IPS-15b (cell line): ENCODE data around the gene CMIP.

Source experiments
- H3K27me3 ChIP-seq: one replicate; pipeline ENCODE4 v1.6.1; 2013; ENCODE audit warnings: low read length; ENCODE audit not compliant: control insufficient read depth, insufficient read depth
- H3K36me3 ChIP-seq: one replicate; pipeline ENCODE4 v1.6.1; 2013; ENCODE audit warnings: low read length; ENCODE audit not compliant: control insufficient read depth, insufficient read depth
- H3K4me1 ChIP-seq: one replicate; pipeline ENCODE4 v1.6.1; 2013; ENCODE audit warnings: mild to moderate bottlenecking, low read length; ENCODE audit not compliant: control insufficient read depth, insufficient read depth
- H3K4me3 ChIP-seq: one replicate; pipeline ENCODE4 v1.5.1; 2013; ENCODE audit warnings: low read depth, low read length
- H3K9ac ChIP-seq: one replicate; pipeline ENCODE4 v1.6.1; 2013; ENCODE audit warnings: low read depth, mild to moderate bottlenecking, low read length
- H3K9me3 ChIP-seq: one replicate; pipeline ENCODE4 v1.6.1; 2013; ENCODE audit warnings: mild to moderate bottlenecking, low read length; ENCODE audit not compliant: control insufficient read depth, insufficient read depth

CMIP gene

GRCh38 chr16:81615411-81615810 lies 170.8 kb downstream of the CMIP start:
- no peaks in the 10 kb centered on the region for H3K9me3 ChIP-seq
- H3K27me3 ChIP-seq = no peaks in the 10 kb centered on the region
- H3K4me3 ChIP-seq = no peak overlapping the region
- no peak overlapping the region for H3K9ac ChIP-seq
- H3K36me3 ChIP-seq = peaks cover 15% of the 10 kb centered on the region
- H3K4me1 ChIP-seq = peaks cover 3% of the 10 kb centered on the region

- Histone ChIP-seq H3K4me1 (peaks cover 3% of the 10 kb centered on the region), H3K36me3 (peaks cover 11% of the 10 kb centered on the region), H3K27me3 (no peaks in the 10 kb centered on the region), H3K9ac (no peak overlapping the region), H3K9me3 (no peaks in the 10 kb centered on the region), H3K4me3 (no peak overlapping the region)
Observed at GRCh38 chr16:81615833-81616232, 171.2 kb downstream of the CMIP start.

GRCh38 chr16:81616321-81617020 lies 171.9 kb downstream of the CMIP start:
- Histone ChIP-seq H3K36me3 (peaks cover 10% of the 10 kb centered on the region), H3K4me3 (no peak overlapping the region), H3K9ac (no peak overlapping the region), H3K27me3 (no peaks in the 10 kb centered on the region), H3K9me3 (no peaks in the 10 kb centered on the region), H3K4me1 (peaks cover 3% of the 10 kb centered on the region)

- H3K4me3 ChIP-seq = no peak overlapping the region
- H3K9me3 ChIP-seq = no peaks in the 10 kb centered on the region
- H3K9ac ChIP-seq = no peak overlapping the region
- no peaks in the 10 kb centered on the region for H3K27me3 ChIP-seq
- peaks cover 11% of the 10 kb centered on the region for H3K36me3 ChIP-seq
- peaks cover 3% of the 10 kb centered on the region for H3K4me1 ChIP-seq
Observed at GRCh38 chr16:81617021-81617346, 172.4 kb downstream of the CMIP start.

GRCh38 chr16:81618187-81618586 lies 173.6 kb downstream of the CMIP start:
- Histone ChIP-seq H3K4me3 (no peak overlapping the region), H3K27me3 (no peaks in the 10 kb centered on the region), H3K36me3 (peaks cover 13% of the 10 kb centered on the region), H3K9ac (no peak overlapping the region), H3K4me1 (peaks cover 3% of the 10 kb centered on the region), H3K9me3 (no peaks in the 10 kb centered on the region)

GRCh38 chr16:81618661-81619060 lies 174.1 kb downstream of the CMIP start:
- H3K4me1 ChIP-seq = peaks cover 3% of the 10 kb centered on the region
- peaks cover 13% of the 10 kb centered on the region for H3K36me3 ChIP-seq
- H3K4me3 ChIP-seq = no peak overlapping the region
- no peak overlapping the region for H3K9ac ChIP-seq
- H3K9me3 ChIP-seq = no peaks in the 10 kb centered on the region
- H3K27me3 ChIP-seq = no peaks in the 10 kb centered on the region

- Histone ChIP-seq H3K4me1 (peaks cover 3% of the 10 kb centered on the region), H3K36me3 (peaks cover 13% of the 10 kb centered on the region), H3K9ac (no peak overlapping the region), H3K9me3 (no peaks in the 10 kb centered on the region), H3K4me3 (no peak overlapping the region), H3K27me3 (no peaks in the 10 kb centered on the region)
Observed at GRCh38 chr16:81620029-81620428, 175.4 kb downstream of the CMIP start.

GRCh38 chr16:81620796-81621195 lies 176.2 kb downstream of the CMIP start:
- Histone ChIP-seq H3K9ac (no peak overlapping the region), H3K9me3 (no peaks in the 10 kb centered on the region), H3K36me3 (peaks cover 17% of the 10 kb centered on the region), H3K27me3 (no peaks in the 10 kb centered on the region), H3K4me3 (no peak overlapping the region), H3K4me1 (peaks cover 3% of the 10 kb centered on the region)

GRCh38 chr16:81621496-81621895 lies 176.9 kb downstream of the CMIP start:
- Histone ChIP-seq H3K4me1 (peaks cover 2% of the 10 kb centered on the region), H3K36me3 (peaks cover 17% of the 10 kb centered on the region), H3K27me3 (no peaks in the 10 kb centered on the region), H3K9ac (no peak overlapping the region), H3K4me3 (no peak overlapping the region), H3K9me3 (no peaks in the 10 kb centered on the region)

GRCh38 chr16:81623365-81624102 lies 178.9 kb downstream of the CMIP start:
- peaks cover 9% of the 10 kb centered on the region for H3K36me3 ChIP-seq

GRCh38 chr16:81624403-81624759 lies 179.8 kb downstream of the CMIP start:
- Histone ChIP-seq H3K36me3 (peaks cover 7% of the 10 kb centered on the region), H3K4me1 (no peaks in the 10 kb centered on the region), H3K4me3 (no peak overlapping the region), H3K9me3 (no peaks in the 10 kb centered on the region), H3K9ac (no peak overlapping the region), H3K27me3 (no peaks in the 10 kb centered on the region)

More at GRCh38 chr16:81623365-81624102, 178.9 kb downstream of the CMIP start:
- Histone ChIP-seq H3K4me1 (no peaks in the 10 kb centered on the region), H3K9me3 (no peaks in the 10 kb centered on the region), H3K27me3 (no peaks in the 10 kb centered on the region), H3K9ac (no peak overlapping the region), H3K4me3 (no peak overlapping the region)
